ENCODE results near the gene KRT16.

KRT16 gene

DNA sequence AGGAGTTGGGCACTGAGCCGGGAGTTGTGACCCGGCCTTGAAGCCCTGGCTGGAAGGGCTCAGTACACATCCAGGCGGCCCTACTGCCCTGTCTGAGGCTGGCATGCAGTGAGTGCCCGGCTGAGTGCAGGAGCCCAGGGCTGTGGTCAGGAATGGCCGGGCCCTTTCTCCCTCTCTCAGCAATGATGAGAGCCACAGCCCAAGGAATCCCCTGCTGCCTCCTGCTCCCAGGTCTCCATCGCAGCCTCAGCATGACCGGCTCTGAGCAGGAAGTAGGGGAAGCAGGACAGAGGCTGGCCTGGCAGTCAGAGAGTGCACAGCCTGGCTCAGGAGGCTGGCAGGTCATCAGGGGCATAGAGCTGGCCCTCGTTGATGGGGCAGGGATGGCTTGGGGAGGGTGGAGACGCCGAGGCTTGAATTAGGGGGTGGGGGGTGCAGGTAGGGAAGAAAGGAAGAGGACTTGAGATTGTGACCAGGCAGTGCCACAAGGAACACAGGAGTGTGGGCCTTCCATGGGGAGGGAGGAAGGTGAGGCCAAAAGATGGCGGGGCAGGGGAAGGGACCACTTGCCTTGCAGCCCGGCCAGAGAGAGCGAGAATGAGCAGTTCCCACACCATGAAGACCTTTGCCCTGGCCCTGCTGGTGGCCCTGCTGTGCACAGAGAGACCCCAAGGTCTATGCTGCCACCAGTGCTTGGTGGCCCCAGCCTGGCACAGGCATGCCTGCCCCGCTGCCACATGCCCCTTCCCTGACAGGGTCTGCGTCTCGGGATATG is 43.9 kb upstream of the KRT16 start:
- no peak for DNase-seq (ENCODE audit: low spot score)
- TF ChIP-seq, protein P1, sequence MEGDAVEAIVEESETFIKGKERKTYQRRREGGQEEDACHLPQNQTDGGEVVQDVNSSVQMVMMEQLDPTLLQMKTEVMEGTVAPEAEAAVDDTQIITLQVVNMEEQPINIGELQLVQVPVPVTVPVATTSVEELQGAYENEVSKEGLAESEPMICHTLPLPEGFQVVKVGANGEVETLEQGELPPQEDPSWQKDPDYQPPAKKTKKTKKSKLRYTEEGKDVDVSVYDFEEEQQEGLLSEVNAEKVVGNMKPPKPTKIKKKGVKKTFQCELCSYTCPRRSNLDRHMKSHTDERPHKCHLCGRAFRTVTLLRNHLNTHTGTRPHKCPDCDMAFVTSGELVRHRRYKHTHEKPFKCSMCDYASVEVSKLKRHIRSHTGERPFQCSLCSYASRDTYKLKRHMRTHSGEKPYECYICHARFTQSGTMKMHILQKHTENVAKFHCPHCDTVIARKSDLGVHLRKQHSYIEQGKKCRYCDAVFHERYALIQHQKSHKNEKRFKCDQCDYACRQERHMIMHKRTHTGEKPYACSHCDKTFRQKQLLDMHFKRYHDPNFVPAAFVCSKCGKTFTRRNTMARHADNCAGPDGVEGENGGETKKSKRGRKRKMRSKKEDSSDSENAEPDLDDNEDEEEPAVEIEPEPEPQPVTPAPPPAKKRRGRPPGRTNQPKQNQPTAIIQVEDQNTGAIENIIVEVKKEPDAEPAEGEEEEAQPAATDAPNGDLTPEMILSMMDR (IDR thresholded peaks at IDR 0.05; ENCODE audit: borderline replicate concordance, control extremely low read depth, extremely low read depth, insufficient read depth, missing control alignments): no peak
- in situ Hi-C loops (cut with MboI; ENCODE audit: low sequenced_read_pairs, unreplicated experiment): loop anchor here (25.0 kb wide), 1 partner anchor 744 kb away; no protein-coding TSS in a partner anchor

DNA sequence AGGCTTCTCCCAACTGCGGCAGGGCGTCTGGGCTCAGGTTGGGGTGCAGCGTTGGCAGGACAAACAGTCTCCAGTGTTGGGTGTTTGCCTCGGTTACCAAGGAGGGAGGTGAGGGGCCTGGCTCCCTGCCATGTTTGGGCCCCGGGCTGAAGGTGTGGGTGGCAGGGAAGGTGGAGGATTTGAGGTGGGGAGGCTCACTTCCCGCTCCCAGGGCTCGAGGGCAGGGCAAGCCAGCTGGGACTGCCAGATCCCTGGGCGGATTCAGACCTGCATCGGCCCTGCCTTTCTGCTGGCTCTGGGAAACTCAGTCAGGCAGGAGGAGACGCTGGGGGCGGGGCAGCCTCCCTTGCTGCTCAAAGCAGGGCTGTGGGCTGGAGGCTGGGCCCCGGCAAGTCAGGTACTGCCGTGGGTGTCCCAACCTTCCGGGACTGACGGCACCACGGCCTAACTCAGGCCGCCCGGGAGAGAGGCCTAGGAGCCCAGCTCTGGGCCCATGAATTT is 43.1 kb upstream of the KRT16 start:
- in situ Hi-C loops (cut with MboI; ENCODE audit: low sequenced_read_pairs, unreplicated experiment): loop anchor here (25.0 kb wide), 1 partner anchor 743 kb away; no protein-coding TSS in a partner anchor

DNA sequence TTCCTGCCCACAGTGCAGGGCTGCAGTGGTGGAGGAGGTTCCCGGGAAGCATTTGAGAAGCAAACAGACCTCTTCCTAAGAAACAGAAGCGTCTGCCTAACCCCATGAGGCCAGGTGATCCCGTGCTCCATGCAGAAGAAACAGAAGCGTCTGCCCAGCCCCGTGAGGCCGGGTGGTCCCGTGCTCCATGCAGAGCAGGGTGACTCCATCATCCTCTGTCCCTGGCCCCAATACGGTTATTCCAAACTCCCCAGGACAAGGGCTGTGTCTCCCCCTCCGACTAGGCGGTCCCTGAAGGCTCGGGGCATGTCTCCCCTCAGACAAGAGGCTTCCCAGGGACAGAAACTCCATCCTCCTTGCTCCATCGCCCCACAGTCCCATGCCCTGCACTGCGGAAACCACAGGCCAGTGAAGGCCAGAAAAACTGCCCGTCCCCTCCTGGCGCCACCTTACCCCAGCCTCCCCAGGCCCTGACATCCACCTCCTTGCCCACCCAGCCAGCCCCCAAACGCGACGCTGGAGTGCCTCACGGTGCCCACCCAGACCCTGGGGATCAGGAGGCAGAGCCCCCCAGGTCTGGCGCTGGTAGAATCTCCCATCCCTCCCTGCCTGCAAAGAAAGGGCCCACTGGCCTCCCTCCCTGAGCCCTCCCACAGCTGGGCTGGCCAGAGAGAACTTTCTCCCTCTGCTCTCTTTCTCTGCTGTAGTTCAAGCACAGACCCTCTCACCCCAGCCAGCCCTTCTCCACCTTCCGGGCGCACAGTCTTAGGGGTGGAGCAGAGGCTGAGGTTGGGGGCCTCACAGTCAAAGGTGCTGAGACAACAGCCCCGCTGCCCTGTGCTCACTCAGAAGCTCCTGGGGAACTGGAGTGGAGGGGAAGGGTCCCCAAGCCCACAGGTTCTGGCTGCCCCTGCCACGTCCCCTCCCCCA is 42.4 kb upstream of the KRT16 start:
- in situ Hi-C loops (cut with MboI; ENCODE audit: low sequenced_read_pairs, unreplicated experiment): loop anchor here (25.0 kb wide), 1 partner anchor 743 kb away; no protein-coding TSS in a partner anchor
- DNase-seq (ENCODE audit: low spot score): no peak

More for the DNA sequence above, 43.1 kb upstream of the KRT16 start:
- no peak for DNase-seq (ENCODE audit: low spot score)
- TF ChIP-seq, protein P1 (IDR thresholded peaks at IDR 0.05; ENCODE audit: borderline replicate concordance, control extremely low read depth, extremely low read depth, insufficient read depth, missing control alignments): no peak

DNA sequence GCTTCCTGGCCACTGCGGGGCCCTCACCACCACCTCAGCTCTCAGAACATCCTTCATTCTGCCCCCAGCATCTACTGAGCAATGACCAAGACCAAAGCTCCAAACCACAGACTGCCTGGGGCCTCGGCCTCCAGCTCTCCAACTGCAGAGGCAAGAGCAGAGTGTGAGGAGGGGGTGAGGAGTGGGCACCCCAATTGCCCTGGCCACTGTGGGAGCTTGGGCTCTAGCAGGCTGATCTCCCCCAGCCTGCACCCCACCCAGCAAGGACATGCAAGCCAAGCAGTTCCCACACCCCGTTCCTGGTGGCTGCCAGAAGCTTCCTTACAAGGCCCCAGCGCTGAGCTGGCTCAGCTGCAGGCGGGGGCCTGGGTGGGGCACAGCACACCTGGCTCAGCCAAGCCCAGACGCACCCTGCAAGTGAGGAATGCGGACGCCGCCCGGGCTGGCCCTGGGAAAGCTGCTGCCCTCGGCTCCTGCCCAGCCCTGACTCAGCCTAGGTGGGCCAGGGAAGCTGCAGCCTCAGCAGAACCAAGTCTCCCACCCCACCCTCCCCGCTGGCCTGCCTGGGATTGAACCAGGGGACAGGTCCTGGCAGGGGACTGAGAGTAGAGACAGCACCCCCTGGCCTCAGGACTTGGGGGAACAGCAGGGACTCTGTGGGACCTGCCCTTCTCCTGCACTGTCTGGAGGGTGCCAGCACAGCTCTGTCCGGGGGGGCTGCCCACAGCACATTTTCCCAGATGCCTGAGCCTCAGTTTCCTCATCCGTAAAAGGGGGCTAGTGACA is 41.5 kb upstream of the KRT16 start:
- TF ChIP-seq, protein P1 (IDR thresholded peaks at IDR 0.05; ENCODE audit: borderline replicate concordance, control extremely low read depth, extremely low read depth, insufficient read depth, missing control alignments): no peak
- DNase-seq (ENCODE audit: low spot score): no peak
- in situ Hi-C loops (cut with MboI; ENCODE audit: low sequenced_read_pairs, unreplicated experiment): loop anchor here (25.0 kb wide), 1 partner anchor 742 kb away; no protein-coding TSS in a partner anchor

More for the DNA sequence above, 42.4 kb upstream of the KRT16 start:
- TF ChIP-seq, protein P1 (IDR thresholded peaks at IDR 0.05; ENCODE audit: borderline replicate concordance, control extremely low read depth, extremely low read depth, insufficient read depth, missing control alignments): no peak

DNA sequence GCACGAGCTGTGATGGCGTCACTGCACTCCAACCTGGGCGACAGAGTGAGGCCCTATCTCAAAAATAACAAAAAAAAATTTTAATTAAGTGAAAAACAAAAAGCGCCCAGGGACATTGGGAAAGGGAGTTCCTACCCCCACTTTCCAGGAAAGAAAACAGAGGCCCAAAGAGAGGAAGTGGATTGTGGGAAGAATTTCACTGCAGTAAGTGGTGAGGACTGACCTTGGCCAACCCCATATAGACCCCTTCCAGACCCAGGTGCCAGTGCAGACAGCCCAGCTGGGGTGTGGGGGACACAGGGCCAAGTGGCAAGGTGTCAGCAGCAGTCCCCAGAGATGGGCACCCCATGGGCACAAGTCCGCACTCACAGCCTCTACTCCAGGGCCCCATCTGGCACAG is 40.9 kb upstream of the KRT16 start:
- in situ Hi-C loops (cut with MboI; ENCODE audit: low sequenced_read_pairs, unreplicated experiment): loop anchor here (25.0 kb wide), 1 partner anchor 741 kb away; no protein-coding TSS in a partner anchor
- TF ChIP-seq, protein P1 (IDR thresholded peaks at IDR 0.05; ENCODE audit: borderline replicate concordance, control extremely low read depth, extremely low read depth, insufficient read depth, missing control alignments): no peak
- DNase-seq (ENCODE audit: low spot score): no peak

Data from GM13976 (cell line).